AG09309 (cell line): ENCODE measurements around the gene RRH.

Experiments
- DNase-seq: peaks from one replicate; pipeline ENCODE4 v3.0.0-alpha.2; 2010; ENCODE audit warnings: low read depth
- H3K4me3 ChIP-seq: 2 replicates; pipeline ENCODE4 v1.5.1; 2011; ENCODE audit warnings: mild to moderate bottlenecking, low read depth, low read length, moderate library complexity; ENCODE audit not compliant: control insufficient read depth
- CTCF ChIP-seq: IDR thresholded peaks from 2 replicates; pipeline ENCODE4 v1.5.1; 2011; ENCODE audit warnings: mild to moderate bottlenecking, low read depth, low read length, inconsistent platforms; ENCODE audit not compliant: insufficient read depth, control insufficient read depth; ENCODE audit errors: missing control alignments

The RRH gene

GRCh38 chr4:109886303-109886702, 58.5 kb downstream of the RRH start:
- H3K4me3 ChIP-seq: no peak overlapping the region
- no peak for TF ChIP-seq CTCF
- DNase-seq: no peak

- TF ChIP-seq CTCF: no peak
- DNase-seq: no peak
- no peak overlapping the region for H3K4me3 ChIP-seq
These were observed 59.3 kb downstream of the RRH start for GRCh38 chr4:109887071-109887470.

GRCh38 chr4:109890076-109890475, 62.3 kb downstream of the RRH start:
- no peak for TF ChIP-seq CTCF
- no peak overlapping the region for H3K4me3 ChIP-seq
- no peak for DNase-seq
